HG03565 (cell line): ENCODE results near the gene ST3GAL3.

ENCODE experiments used
- ATAC-seq: cut with Tn5 transposase; IDR thresholded peaks from one replicate; pipeline ENCODE4 v1.9.1; 2021; ENCODE audit warnings: mild to moderate bottlenecking, moderate library complexity; ENCODE audit not compliant: unreplicated experiment

ST3GAL3 gene

DNA sequence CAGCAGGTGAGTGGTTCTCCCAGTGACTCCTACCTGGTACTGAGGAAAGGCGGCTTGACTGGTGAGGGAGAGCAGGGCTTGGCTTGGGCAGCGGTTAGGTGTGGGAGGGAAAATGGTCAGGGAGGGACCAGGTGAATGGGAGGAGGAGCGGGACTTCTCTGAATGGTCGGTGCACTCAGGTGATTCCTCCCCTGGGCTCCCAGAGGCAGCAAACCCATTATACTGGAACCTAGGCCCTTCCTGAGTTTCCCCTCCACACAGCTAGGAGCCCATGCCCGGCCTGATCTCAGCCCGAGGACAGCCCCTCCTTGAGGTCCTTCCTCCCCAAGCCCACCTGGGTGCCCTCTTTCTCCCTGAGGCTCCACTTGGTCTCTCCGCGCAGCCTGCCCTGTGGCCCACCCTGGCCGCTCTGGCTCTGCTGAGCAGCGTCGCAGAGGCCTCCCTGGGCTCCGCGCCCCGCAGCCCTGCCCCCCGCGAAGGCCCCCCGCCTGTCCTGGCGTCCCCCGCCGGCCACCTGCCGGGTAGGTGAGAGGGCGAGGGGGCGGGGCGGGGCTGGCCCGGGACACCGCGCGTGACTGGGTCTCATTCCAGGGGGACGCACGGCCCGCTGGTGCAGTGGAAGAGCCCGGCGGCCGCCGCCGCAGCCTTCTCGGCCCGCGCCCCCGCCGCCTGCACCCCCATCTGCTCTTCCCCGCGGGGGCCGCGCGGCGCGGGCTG is 228.5 kb downstream of the ST3GAL3 start:
- no peak for ATAC-seq

DNA sequence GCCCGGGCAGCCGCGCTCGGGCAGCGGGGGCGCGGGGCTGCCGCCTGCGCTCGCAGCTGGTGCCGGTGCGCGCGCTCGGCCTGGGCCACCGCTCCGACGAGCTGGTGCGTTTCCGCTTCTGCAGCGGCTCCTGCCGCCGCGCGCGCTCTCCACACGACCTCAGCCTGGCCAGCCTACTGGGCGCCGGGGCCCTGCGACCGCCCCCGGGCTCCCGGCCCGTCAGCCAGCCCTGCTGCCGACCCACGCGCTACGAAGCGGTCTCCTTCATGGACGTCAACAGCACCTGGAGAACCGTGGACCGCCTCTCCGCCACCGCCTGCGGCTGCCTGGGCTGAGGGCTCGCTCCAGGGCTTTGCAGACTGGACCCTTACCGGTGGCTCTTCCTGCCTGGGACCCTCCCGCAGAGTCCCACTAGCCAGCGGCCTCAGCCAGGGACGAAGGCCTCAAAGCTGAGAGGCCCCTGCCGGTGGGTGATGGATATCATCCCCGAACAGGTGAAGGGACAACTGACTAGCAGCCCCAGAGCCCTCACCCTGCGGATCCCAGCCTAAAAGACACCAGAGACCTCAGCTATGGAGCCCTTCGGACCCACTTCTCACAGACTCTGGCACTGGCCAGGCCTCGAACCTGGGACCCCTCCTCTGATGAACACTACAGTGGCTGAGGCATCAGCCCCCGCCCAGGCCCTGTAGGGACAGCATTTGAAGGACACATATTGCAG is 229.3 kb downstream of the ST3GAL3 start:
- no peak for ATAC-seq

DNA sequence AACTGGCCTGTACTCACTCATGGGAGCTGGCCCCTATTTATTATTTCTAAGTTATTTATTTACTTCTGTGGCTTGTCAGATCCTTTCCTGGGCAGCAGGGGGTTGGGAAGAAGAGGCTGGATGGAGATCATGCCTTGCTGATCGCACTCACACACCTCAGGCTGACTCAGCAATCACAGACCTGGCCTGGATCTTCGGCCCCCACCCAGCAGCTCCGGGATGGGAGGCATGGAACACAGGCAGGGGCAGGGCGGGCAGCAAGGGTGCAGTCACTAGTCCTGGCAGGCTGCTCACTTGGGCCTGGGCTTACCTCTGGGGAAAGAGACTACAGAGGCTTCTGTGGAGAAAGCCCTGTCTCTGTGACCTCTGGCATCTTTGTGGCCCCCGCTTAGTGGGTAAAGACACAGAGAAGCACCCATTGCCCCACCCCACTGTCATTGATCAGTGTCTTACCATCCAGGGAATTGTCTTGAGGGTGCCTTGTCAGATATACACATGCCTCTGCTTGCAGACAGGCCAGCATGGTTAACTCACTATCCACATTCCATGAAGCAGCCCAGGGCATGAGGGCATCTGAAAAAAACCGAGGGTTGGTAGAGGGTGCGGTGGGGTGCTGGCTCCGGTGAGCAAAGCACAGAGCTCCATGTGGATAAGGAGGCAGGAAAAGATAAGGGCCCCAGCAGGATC is 230.0 kb downstream of the ST3GAL3 start:
- no peak for ATAC-seq

DNA sequence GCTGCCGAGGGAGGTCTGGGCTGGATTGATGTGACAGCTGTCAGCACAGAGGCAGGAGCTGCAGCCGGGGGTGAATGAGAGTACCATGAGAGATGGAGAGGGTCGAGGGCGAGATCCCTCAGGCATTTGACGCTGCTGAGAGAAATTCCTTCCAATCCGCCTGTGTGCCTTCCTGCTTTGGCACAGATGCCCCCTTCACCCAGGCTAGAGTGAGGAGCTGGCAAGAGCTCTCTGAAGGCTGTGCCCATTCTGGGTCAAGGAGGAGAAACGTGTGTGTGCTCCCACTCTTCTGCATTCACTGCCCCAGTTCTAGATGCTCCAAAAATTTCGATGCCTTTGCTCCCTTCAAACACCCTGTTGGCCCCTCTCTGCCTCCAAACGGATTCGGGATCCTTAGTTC is 231.0 kb downstream of the ST3GAL3 start:
- no peak for ATAC-seq

DNA sequence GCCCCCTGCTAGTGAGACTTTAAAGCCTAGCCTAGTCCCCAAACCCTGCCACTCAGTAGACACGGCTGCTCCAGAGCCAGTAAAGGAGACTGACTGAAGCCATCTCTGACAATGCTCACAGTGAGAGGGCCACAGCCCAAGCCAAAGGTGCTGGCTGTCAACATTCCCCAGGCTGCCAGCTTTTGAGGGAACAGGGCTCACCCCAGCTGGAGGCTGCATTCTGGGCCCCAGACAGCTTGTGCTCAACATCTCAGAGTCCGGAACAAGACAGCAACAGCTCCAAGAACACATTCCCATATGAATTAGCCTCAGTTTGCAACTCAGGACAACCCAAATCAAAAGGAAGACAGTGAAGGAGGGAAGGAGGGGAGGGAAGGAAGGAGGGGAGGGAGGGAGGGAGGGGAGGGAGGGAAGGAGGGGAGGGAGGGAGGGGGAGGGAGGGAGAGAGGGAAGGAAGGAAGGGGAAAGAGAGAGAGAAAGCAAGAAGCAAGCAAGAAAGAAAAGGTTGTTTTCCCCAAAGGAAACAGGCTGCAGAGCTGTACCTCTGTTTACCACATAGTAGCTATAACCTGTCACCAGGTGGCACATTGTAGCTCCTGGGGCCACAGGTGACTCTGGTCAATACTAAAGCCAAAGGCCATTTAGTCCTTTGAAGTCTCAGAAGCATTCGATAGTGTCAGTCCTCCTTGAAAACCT is 231.7 kb downstream of the ST3GAL3 start:
- no peak for ATAC-seq

DNA sequence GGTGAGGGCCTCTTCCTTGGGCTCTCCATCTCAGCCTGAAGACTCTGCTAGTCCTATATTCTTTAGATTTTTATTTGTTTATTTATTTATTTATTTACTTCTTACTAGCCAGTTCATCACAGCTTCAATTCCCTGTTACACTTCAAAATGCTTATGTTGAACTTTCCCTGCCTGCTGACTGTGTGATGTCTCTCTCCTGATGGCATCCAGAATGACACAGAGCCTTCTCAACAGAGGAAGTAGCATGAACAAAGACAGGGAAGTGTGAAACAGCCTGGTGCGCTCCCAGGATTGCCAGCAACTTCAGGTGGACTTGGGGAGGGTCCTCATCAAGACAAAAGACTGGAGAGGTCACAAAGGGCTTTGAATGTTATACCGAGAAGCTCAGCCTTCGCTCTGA is 235.1 kb downstream of the ST3GAL3 start:
- no peak for ATAC-seq

DNA sequence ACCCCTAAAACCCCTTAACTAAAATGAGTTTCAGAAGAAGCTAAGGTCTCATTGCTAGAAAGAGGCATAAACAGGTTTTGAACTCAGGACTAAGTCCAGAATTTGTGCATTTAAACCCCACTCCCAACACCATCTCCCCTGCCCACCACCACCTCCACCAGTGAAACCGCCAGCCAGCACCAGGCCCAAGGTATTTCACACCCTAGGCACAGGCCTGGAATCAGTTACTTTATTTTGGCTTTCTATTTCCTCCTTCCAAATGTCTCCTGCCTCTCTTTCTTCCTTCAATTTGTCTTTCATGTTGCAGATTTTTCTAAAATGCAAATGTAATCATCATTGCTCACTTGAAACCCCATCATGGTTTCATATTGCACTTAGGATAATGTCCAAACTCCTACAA is 237.5 kb downstream of the ST3GAL3 start:
- ATAC-seq: no peak

DNA sequence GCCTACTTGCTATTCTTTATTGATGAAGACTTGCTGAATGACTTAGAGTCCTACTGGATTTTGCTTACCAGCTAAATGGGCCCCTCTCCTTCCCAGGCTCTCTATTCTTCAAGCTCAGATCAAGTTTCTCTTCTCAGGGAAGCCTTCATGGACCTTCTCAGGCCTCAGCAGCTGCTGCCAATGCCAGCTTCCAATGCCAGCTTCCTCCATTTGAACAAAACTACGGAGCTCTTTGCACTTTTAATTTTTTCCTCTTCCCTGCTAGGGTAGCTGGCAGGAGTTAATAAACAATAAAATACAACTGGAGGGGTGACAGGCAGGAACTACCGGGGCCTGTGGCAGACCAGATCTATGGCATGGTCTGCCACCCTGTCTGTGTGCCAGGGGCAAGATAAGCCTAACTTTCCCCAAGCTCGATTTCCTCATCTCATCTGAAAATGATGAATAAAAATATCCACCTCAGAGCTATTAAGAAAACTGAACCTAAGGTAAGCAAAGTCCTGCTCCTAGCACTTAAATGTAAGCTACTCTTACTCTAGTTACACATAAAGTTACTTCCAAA is 238.4 kb downstream of the ST3GAL3 start:
- ATAC-seq: no peak

DNA sequence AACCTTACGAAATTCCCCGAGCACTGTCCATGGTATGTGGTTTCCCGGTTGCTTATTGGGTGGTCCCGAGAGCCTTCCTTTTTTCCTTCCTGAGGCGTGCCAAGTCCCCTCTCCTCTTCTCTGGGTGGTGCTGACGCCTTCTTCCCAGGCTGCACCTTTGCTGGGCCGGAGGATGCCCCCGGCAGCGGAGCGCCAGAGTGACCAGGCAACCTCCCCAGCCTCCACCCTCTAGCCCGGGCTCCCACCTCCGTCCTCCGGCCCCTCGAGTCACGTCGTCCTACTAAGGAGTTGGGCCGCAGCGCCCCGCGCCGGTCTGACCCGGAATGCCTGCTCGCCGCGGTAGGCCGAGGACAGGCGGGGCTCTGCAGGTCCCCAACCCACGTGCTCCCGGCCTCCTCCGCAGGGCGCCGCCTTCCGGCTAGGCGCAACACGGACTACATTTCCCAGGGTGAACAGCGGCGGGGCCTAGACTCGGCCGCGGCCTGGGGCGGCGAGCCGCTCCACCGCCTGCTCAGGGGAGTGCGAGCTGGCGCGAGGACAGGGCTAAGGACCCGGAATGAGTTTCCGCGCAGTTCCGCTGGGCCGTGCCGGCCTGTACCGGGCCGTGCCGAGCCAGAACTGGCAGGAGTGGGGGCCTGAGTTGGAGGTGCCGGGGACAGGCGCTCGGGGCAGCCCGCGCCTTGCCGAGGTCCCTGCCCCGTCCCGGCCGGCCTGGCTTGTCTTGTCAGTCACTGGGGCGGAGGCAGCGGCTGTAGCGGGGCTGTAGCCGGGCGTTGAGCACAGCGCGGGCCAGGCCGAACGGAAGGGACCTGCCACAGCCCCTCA is 239.1 kb downstream of the ST3GAL3 start, which contains the start of gene IPO13:
IPO13 (plus strand) TSS at position 715 of the 825 bp plus-strand sequence. CDS start 651 bp downstream, outside the sequence.
- peak; percentile 83 for ATAC-seq

DNA sequence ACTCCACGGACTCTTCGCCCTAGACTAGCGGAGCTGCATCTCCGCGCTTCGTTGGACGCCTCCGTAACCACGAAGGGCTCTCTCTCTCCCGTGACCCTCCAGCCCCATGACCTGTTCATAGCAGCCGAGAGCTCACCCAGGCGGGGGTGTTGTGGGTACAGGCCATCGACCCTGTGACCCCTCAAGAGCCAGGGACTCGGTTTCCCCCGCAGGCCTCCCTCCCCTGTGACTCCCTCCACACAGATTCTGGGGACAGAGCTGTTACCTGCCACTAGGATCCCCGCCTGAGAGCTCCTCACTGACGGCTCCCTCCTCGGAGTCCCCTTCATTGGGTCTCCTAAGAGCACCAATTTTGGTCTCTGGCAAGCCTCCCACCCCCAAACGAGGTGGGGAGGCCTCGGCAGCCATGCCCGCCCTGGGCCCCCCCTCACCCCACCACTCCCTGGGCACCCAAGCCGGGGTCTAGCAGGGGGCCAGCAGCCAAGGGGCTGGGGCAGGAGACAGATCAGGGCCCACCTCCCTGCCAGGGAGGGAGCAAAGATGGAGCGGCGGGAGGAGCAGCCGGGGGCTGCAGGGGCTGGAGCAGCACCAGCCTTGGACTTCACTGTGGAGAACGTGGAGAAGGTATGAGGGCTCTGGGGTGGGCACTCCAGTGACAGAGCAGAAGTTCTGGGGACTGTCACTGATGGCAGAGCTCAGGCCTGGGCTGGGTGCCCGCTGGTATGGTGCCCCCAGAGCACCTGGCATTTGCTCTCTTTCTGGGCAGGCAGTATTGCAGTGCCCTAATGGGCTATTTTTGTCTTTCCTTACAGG is 239.9 kb downstream of the ST3GAL3 start:
- no peak for ATAC-seq

DNA sequence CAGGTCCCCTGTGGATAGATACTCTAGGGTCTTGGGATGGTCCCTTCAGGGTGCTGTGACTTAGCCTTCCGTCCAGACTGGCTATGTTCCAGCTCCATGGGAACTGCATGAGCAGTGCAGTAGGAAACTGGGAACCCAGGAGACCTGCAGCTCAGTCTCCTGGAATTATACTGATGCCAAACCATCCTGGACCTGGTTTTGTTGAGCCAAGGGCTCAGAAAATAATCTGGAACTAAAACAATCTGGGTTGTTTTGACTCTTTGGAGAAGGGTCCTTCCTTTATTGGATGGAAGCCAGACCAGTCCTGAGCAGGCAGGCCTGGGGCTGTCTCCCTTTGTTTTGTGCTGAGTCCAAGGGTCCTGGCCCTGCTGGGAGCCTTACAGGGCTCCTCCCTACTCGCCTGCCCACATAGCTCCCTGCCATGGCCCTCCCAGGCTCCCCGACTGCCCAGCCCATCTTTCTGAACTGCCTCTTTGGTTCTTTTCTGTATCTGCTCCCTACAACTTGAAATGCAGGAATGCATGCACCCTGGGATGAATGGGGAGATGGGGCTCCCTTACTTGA is 240.6 kb downstream of the ST3GAL3 start:
- no peak for ATAC-seq

DNA sequence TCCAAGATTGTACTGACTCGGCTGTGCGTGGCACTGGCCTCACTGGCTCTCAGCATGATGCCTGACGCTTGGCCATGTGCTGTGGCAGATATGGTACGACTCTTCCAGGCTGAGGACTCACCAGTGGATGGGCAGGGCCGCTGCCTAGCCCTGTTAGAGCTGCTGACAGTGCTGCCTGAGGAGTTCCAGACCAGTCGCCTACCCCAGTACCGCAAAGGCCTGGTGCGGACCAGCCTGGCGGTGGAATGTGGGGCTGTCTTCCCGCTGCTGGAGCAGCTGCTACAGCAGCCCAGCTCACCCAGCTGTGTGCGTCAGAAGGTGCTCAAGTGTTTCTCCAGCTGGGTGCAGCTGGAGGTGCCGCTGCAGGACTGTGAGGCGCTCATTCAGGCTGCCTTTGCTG is 242.3 kb downstream of the ST3GAL3 start:
- no peak for ATAC-seq

DNA sequence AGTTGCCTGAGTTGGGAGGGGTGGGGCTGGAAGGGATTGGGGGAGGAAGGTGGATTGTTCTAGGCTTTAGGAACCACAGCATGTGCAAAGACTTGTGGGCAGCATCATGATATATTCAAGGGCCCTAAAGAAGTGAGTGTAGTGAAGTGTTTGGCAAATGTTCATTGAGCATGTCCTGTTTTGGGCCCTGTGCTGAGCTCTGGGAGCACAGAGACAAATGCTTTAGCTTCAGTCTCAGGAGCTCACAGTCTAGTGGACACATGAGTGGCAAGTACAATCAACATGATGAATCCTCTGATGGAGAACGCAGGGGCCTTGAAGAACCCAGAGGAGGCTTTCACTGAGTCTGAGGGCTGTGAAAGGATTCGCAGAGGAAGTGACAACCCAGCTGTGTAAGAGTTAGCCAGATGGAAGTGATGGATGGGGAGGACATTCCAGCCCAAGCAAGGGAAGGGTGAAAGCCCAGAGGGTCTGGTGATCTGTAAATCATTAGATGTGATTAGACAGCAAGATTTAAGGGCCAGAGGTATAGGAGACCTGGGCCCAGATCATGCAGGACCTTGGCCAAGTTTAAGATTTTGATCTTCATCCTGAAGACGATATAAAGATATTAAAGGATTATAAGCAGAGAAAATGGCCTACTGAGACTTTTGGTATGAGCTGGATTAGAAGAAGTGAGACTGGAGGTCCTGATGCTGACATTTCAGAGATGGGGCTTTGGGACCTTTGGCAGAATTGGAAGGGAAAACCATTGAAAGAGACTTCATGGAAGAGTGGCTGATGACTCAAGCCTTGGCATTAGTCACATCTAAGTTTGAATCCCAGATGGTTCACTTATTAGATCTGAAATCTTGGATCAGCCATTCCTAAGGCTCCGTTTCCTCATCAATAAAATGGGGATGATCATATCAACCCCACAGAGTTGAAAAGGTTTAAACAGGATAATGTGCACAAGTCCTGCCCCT is 244.0 kb downstream of the ST3GAL3 start:
- ATAC-seq: no peak

DNA sequence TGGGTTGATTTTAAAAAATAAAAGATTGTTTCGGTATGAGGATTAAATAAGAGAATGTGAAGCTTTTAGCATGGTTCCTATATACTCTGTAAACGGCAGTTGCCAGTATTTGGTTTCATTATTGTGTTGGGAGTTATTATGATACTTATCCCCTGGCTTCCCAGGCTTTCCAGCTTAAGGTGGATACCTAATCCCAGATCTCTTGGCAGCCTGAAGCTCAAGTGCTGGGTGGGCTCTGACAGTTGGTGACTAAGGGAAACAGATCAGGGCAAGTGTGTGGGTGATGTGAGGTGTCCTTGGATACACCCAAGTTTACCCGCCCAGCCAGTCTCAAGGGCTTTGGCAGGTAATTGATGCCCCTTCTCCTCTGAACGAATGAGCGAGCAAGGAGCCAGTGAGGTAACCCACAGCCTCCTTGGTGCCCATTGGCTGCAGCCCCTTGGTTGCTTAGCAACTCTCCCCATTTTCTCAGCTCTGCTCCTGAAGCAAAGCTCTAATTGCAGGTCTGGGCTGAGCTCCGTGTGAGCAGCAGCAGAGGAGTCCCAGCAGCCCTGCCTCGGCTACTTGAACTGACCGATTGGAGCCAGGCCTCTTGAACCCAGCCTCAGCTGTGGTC is 245.5 kb downstream of the ST3GAL3 start:
- ATAC-seq: no peak

DNA sequence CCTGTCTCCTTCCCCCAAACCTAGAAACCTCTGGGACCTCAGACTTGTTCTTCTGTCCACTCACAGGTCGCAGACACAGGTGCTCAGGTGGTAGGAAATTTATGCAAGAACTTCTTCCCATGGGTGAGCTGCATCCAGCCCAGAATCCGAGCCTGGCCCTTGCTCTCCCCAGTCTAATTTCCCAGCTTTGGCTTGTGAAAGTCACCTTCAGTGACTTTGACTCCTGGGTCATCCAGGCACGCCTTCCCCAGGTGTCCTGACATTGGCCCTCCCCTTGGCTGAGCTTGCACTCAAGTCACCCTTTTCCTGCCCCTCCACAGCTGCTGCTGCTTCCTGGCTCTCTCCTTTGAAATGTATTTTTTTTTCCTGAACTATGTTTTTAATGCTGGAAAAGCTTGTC is 246.0 kb downstream of the ST3GAL3 start:
- ATAC-seq: no peak

DNA sequence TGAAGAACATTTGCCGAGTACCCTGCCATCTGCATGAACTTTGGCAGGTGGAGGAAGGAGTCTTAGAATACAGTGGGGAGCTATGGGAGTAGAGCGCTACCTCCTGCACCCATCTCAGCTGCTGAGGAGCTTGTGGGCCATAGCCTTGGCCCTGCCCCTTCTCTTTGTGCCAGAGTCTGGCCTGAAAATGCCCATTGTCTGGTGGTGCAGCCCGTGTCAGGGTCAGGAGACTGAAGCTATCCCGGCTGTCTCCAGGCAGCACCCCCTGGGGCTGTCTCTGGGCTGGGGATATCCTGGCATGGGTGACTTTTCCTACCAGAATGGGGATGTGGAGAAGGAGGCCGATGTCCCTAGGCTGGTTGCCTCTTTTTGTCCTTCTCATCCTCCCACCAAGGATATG is 246.7 kb downstream of the ST3GAL3 start:
- ATAC-seq: no peak

DNA sequence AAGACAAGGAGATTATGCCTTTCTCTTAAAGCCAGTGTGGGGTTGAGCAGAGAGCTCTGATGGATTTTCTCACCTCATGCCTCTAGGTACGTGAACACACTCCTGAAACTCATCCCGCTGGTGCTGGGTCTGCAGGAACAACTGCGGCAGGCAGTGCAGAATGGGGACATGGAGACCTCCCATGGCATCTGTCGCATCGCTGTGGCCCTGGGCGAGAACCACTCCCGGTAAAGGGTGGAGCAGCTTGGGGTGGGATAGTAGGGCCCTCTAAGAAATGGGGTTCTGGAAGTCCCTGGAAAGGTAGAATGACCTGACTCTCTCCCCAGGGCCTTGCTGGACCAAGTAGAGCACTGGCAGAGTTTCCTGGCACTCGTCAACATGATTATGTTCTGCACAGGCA is 248.9 kb downstream of the ST3GAL3 start:
- ATAC-seq: no peak
